Hepatocyte (in vitro differentiated cells): ENCODE results near the gene TDRD10.

ENCODE experiments used
- CTCF ChIP-seq: fragments of 200-600 bp; sonication (generic); IDR thresholded peaks from 2 replicates; pipeline ENCODE4 v1.5.1; 2016; ENCODE audit warnings: antibody characterized with exemption, mild to moderate bottlenecking; ENCODE audit not compliant: poor library complexity
- EZH2phosphoT487 ChIP-seq: fragments of 200-600 bp; sonication (generic); IDR thresholded peaks from one replicate; pipeline ENCODE4 v1.6.1; 2018; ENCODE audit warnings: antibody characterized with exemption, mild to moderate bottlenecking, low read depth, moderate library complexity; ENCODE audit not compliant: unreplicated experiment, severe bottlenecking

DNA sequence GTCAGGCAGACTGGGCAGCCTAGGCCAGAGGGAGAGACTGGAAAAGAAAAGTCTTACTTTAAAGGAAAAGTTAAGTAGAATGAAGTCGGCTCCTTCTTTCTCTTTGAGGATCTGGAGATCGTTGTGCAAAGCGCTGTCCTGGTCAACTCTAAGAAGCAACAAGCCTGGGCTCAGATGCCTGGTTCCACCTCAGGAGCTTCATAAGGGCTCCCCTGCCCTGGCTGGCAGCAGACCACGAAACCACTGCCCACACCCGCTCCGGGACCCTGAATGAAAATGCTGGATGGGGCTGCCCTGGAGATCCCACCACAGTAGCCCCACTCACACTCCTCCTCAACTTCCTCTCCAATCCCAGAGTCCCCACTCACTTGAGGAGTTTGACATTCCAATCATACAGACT lies 50.0 kb downstream of the TDRD10 start:
- TF ChIP-seq CTCF (no peak), EZH2phosphoT487 (no peak)
